Activated CD8-positive, alpha-beta memory T cell treated with anti-CD3 and anti-CD28 coated beads for 48 hours (primary cell): ENCODE results near the gene ADRM1.

Experiments used
- DNase-seq, 3 experiments: peaks; one replicate each; pipeline ENCODE4 v3.0.0-alpha.2; 2020; ENCODE audit warnings: low read depth in 2 of 3, low spot score in 2 of 3

ADRM1 gene

GRCh38 chr20:62280303-62280702 lies 22.5 kb upstream of the ADRM1 start:
- DNase-seq: no peak

DNA sequence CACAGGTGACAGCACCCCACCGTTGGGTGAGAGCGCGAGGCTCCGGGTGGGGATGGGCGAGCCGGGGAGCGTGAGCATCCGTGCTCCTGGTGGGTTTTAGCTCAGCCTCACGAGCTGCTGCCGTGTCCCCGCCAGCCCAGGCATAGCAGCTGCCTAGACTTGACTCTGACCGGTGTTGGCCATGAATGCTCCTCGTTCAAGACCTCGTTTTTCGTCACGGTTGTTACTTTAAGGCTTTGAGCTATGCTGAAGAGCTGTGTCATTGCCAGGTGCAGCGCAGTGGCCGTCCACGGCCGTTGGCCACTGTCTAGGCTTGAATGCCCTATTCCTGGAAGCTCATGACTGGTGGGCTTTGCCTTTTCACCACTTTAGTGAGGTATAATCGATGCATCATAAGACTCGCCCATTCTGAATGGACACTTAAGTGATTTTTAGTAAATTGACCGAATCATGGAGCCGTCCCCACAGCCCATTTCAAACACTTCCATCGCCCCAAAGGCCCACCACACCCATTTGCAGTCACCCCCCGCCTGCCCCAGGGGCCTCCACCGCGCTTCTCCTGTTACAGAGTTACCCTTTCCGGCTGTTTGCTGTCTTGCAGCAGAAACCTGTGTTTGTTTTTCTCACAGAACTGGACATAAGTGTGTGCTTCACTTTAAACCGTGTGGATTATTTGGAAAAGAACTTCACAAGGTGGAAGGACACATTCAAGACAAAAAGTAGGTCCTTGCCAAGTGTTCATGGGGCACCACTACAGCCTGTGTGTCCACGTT lies 21.4 kb upstream of the ADRM1 start:
- no peak for DNase-seq

GRCh38 chr20:62282103-62282502 lies 20.7 kb upstream of the ADRM1 start:
- no peak for DNase-seq

DNA sequence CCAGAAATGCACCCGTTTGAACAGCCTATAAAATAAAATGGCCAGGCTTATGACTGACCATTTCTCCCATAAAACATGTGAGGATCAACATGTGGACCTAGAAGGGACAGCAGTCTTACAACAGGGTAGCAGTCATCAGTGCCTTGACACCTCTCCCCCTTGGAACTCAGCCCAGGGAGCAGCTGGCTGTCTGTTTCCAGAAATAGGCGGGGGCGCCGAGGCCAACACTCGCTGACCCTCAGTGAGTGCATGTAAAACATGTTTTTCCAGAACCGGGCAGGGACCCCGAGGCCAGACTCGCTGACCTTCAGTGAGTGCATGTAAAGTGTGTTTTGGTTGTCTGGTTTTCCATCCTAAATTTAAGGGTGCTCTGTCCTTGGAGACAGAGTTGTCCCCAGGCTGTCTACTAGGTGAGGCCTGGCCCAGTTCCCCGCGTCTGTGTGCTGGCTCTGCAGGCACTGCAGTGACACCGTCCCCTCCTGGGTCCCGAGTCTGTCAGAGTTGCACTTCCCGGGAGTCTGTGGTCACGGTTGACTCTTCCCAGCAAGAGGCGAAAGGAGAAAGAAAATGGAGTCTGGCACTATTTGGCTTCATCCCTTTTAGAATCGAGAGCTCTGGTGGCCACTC lies 19.8 kb upstream of the ADRM1 start:
- DNase-seq: no peak

GRCh38 chr20:62284448-62284847 lies 18.3 kb upstream of the ADRM1 start:
- DNase-seq: no peak

DNA sequence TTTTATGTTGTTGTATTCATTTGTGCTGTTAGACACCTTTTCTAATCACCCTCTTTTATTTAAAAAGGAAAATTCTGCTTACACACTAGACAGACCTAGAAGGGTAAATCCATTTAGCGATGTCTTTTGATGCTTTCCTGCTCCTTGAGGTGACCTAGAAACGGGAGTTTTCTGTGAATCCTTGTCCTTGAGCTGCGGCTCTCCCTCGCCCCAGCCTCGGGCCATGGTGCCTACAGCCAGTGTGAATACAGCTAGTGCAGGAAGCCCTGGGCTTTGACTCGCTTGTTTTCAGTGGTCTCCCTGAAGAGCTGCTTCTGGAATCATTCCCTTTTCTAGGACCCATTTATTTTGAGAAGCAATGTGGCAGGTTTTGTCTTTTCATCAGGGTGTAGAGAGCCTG lies 17.6 kb upstream of the ADRM1 start:
- DNase-seq: no peak

DNA sequence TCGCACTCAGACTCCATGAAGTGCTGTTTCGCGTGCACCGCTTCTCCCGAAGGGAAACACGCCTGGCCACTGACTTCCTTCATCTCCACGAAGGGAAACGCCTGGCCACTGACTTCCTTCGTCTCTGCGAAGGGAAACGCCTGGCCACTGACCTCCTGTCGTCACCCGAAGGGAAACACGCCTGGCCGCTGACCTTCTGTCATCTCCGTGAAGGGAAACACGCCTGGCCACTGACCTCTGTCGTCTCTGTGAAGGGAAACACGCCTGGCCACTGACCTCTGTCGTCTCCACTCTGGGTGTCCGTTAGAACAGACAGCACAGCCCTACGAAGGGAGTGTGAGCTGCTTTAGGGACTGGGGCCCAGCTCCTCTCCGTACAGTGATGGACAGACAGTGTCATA lies 17.1 kb upstream of the ADRM1 start:
- no peak for DNase-seq

DNA sequence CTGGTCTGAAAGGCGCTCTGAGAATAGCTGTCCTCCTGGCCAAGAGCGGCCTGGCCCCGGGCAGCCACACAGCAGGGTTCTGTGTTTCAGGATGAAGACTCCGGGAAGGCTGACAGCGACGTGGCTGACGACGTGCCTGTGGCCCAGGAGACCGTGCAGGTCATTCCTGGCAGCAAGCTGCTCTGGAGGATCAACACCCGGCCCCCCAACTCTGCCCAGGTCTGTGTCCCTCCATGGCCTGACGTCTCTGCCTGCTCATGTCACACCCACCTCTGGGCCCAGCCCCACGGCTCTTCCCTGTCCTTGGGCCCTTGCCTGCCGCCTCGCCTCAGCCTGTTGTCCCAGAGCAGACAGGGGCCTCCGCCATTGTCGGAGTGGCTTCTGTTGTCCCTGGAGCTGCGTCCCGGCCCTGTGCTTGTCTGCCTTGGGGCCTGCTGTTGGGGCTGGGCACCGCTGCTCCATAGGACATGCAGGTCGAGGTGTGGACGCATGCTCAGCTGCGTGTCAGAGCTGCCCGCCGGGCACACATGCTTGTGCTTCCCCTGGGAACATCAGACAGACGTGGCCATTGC lies 16.2 kb upstream of the ADRM1 start:
- DNase-seq: no peak

- DNase-seq: no peak
Observed at GRCh38 chr20:62287129-62287528, 15.7 kb upstream of the ADRM1 start.

GRCh38 chr20:62287759-62288534 lies 14.8 kb upstream of the ADRM1 start:
- no peak for DNase-seq

- no peak for DNase-seq
Observed at GRCh38 chr20:62288535-62289105, 14.2 kb upstream of the ADRM1 start.

DNA sequence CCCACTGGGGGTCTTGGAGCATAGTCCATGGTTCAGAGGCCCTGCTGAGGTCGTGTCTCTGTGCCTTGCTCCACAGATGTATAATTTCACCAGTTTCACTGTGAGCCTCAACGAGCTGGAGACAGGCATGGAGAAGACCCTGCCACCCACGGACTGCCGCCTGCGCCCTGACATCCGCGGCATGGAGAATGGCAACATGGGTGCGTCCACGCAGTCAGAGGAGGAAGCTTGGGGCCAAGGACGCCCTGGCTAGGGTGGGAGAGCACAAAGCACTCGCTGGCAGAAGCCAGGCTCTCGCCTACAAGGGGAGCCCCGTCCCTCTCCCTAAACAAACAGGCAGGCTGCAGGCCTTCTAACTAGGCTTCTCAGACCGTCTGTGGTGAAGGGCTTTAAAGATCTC lies 13.7 kb upstream of the ADRM1 start:
- no peak for DNase-seq

DNA sequence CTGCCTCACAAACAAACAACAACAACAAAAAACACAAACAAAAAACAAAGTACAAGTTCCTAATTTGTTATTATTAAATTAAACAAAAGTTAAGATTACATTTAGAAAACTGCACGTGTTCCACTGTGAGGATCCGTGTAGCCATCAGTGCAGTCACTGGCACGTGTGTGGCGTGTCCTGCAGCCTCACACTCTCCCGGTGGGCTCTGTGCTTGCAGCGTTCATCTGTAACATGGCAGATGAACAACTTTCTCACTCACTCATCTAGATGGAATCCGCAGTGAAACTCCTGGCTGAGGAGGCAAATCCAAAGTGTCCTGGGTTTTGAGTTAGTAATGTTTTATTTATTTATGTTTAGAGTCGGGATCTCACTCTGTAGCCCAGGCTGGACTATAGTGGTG lies 12.9 kb upstream of the ADRM1 start:
- DNase-seq: no peak

DNA sequence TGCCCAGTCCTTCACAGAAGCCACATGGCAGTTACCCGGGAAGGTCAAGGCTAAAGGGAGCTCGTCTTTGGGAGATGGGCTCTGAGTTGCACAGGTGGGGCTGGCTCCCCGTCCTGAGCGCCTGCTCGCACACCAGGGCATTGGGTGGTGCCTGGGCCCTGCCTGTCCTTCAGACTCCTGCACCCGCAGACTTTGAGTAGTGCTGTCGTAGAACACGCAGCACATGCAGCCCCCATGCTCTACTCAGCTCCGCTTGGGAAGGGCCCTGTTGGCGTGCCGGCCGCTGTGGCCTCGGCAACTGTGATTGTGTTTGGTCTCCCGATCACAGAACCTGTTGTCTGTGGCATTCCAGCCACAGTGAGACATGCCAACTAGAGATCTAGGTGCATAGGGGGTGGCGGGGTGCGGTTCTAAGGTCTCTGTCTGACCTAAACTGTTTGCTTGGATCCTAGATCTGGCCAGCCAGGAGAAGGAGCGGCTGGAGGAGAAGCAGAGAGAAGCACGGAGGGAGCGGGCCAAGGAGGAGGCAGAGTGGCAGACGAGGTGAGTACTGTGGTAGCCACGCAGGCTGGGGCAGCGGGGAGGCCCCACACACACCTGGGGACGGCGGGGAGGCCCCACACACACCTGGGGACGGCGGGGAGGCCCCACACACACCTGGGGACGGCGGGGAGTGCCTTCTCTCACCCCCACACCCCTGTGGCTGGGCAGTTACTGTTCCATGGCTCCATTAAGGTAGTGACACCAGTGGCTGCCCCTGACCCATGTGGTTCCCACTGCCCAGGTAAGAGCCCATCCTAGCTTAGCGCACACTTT lies 11.3 kb upstream of the ADRM1 start:
- no peak for DNase-seq

DNA sequence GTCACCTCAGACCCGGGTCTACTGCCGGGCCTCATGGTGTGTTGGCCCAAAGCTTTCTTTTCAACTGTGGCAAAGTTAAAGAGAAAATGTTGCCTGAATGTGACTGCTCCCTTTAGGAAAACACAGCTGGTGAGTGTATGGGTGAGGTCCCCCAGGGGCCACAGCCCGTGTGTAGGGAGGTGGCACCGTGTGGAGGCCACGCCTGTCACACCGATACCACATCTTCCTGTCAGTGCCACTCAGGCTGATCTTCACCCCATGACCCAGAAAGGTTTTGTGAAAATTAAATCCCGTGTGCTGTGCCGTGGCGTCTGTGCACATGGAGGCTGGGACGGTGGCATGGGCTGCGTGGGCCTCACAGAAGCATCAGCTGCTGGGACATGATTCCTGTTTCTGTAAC lies 10.7 kb upstream of the ADRM1 start:
- DNase-seq: no peak

DNA sequence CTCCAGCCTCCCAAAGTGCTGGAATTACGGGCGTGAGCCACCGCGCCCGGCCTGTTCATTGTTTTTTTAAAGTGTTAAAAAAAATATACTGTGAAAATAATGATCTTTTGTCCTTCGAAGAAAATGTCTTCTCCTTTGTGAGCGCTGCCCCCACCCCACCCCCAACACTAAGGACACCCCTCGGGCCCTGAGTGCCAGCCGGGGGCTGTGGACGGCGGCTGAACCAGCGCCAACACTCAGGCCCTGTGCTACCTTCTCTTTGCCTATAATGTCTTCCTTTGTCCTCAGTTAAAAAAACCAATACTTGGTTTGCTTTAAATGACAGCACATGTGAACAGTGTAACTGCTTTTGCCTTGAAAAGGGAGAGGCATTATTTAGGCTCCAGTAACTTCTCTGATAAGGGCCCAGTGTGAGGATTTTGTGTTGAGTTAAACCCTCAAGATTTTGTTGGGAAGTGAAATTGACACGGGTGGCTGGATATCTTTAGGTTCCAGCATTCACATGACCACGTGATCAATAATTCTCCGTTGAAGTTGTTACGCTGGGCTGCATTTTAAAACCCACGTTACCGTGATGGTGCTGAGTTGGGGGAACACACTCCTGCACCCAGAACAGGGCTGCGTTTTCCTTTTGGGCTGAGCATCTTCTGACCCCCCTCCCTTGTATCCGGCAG lies 9.5 kb upstream of the ADRM1 start:
- DNase-seq: no peak

- no peak for DNase-seq
Observed at GRCh38 chr20:62293946-62294345, 8.9 kb upstream of the ADRM1 start.

DNA sequence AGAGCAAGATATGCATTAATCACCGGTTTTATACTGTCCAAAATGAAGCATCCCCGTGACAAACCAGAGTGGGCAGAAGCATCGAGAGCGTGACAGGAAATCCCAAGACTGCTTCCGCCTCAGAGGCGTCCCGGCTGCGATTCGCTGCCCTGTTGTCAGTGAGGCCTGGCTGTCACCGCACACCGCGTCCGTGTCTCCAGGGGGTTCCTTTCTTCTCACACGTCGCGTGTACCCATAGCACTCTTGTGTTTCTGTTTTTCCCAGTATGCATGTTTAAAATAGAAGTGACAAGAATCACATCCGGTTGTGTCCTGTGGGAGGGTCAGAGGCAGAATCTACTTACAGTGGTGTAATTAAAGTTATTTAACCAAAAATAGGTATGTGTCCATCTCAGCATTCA lies 8.3 kb upstream of the ADRM1 start:
- no peak for DNase-seq

GRCh38 chr20:62296724-62297448 lies 5.9 kb upstream of the ADRM1 start:
- no peak for DNase-seq
